H1 (cell line): ENCODE results near the gene PCIF1. TPM values are rescaled to one million over a fixed set of nuclear protein-coding genes. Genes with fewer than 3 reads are reported as not detected.

Experiments used
- CTCF ChIA-PET: fragments of 300-600 bp; sonication (Branson Sonifier 250); formaldehyde crosslinking; loops from one replicate; lab custom pipeline; 2021; ENCODE audit not compliant: partially characterized antibody; lab: Charles Lee
- POLR2A ChIA-PET: fragments of 300-600 bp; sonication (Branson Sonifier 250); formaldehyde crosslinking; loops from one replicate; lab custom pipeline; 2021; ENCODE audit warnings: inconsistent platforms; ENCODE audit not compliant: partially characterized antibody; lab: Charles Lee
- DNase-seq, 2 experiments: peaks; one replicate each; pipeline versions ENCODE4 v3.0.0 to v3.0.0-alpha.2; 2010 to 2022; ENCODE audit warnings: low spot score in 2 of 2, low read depth in 1 of 2, mixed read lengths in 1 of 2
- FAIRE-seq: peaks from 2 replicates; lab custom pipeline; 2011; peaks lifted over from hg19 to GRCh38; lab: Jason Lieb, UNC
- H2AFZ ChIP-seq: 2 replicates; pipeline ENCODE4 v1.8.1; 2012; ENCODE audit warnings: low read length, inconsistent platforms
- H2AK5ac ChIP-seq: 2 replicates; pipeline ENCODE4 v1.6.1; 2013; ENCODE audit warnings: low read depth, low read length
- H2BK120ac ChIP-seq: replicated peaks from 2 replicates; pipeline ENCODE3; 2013; ENCODE audit warnings: low read depth, low read length, inconsistent platforms
- H2BK12ac ChIP-seq: 2 replicates; pipeline ENCODE4 v1.6.1; 2013; ENCODE audit warnings: low read depth, low read length
- H2BK15ac ChIP-seq: 2 replicates; pipeline ENCODE4 v1.6.1; 2013; ENCODE audit warnings: low read length
- H2BK20ac ChIP-seq: 2 replicates; pipeline ENCODE4 v1.6.1; 2013; ENCODE audit warnings: low read length
- H2BK5ac ChIP-seq: 2 replicates; pipeline ENCODE4 v1.6.1; 2013; ENCODE audit warnings: low read depth, low read length
- H3K14ac ChIP-seq: 2 replicates; pipeline ENCODE4 v1.6.1; 2013; ENCODE audit warnings: inconsistent platforms; ENCODE audit not compliant: insufficient read length
- H3K18ac ChIP-seq: 2 replicates; pipeline ENCODE4 v1.6.1; 2013; ENCODE audit warnings: low read length; ENCODE audit errors: extremely low read depth
- H3K23ac ChIP-seq: 2 replicates; pipeline ENCODE4 v1.6.1; 2013; ENCODE audit warnings: inconsistent platforms; ENCODE audit not compliant: insufficient read length
- H3K23me2 ChIP-seq: 2 replicates; pipeline ENCODE4 v1.6.1; 2013; ENCODE audit warnings: low read depth, low read length
- H3K27ac ChIP-seq: 2 replicates; pipeline ENCODE4 v1.6.1; 2011; ENCODE audit warnings: low read depth, low read length, inconsistent platforms
- H3K27me3 ChIP-seq, 4 experiments: replicated peaks in 1 of 4; 1 replicate in 1 of 4; 2 replicates in 3 of 4; pipeline versions ENCODE4 v1.6.1 to v1.8.1; 2011 to 2013; ENCODE audit warnings: low read length in 3 of 4, mild to moderate bottlenecking in 3 of 4, inconsistent platforms in 2 of 4, mixed read lengths in 2 of 4, moderate library complexity in 1 of 4; ENCODE audit not compliant: control insufficient read depth in 3 of 4, insufficient read depth in 3 of 4; ENCODE audit errors: extremely low read depth in 1 of 4
- H3K36me3 ChIP-seq, 4 experiments: 2 replicates each; pipeline versions ENCODE4 v1.6.1 to v1.8.1; 2011 to 2013; ENCODE audit warnings: mild to moderate bottlenecking in 4 of 4, low read length in 3 of 4, moderate library complexity in 2 of 4, control low read depth in 1 of 4, inconsistent platforms in 1 of 4; ENCODE audit not compliant: insufficient read depth in 4 of 4, control insufficient read depth in 2 of 4
- H3K4ac ChIP-seq: replicated peaks from 2 replicates; pipeline ENCODE3; 2013; ENCODE audit warnings: low read length, low read depth, mixed read lengths, inconsistent platforms; ENCODE audit not compliant: insufficient read length
- H3K4me1 ChIP-seq, 4 experiments: replicated peaks in 1 of 4; 1 replicate in 1 of 4; 2 replicates in 3 of 4; pipeline versions ENCODE4 v1.6.1 to v1.8.1; 2011 to 2013; ENCODE audit warnings: low read length in 3 of 4, inconsistent platforms in 2 of 4, mixed read lengths in 1 of 4; ENCODE audit not compliant: insufficient read depth in 4 of 4, control insufficient read depth in 3 of 4
- H3K4me2 ChIP-seq, 2 experiments: 2 replicates each; pipeline versions ENCODE4 v1.6.1 to v1.8.1; 2011 to 2013; ENCODE audit warnings: low read depth in 2 of 2, low read length in 2 of 2, control low read depth in 1 of 2, inconsistent platforms in 1 of 2, mild to moderate bottlenecking in 1 of 2; ENCODE audit not compliant: insufficient read depth in 1 of 2
- H3K4me3 ChIP-seq, 4 experiments: fragments of 200-600, 300-600 bp in 1 of 4; sonication (generic), shearing (Covaris generic), sonication (Bioruptor Twin) in 1 of 4; 2 replicates each; pipeline versions ENCODE4 v1.5.1 to v1.8.1; 2011 to 2016; ENCODE audit warnings: low read length in 4 of 4, low read depth in 3 of 4, control low read depth in 2 of 4, inconsistent platforms in 2 of 4, mild to moderate bottlenecking in 2 of 4, mixed read lengths in 1 of 4, moderate library complexity in 1 of 4; ENCODE audit not compliant: insufficient read depth in 2 of 4; ENCODE audit errors: extremely low read depth in 1 of 4
- H3K56ac ChIP-seq: replicated peaks from 2 replicates; pipeline ENCODE3; 2013; ENCODE audit warnings: low read depth, mild to moderate bottlenecking, mixed read lengths, low read length, inconsistent platforms; ENCODE audit not compliant: insufficient read length
- H3K79me1 ChIP-seq: 2 replicates; pipeline ENCODE4 v1.6.1; 2013; ENCODE audit warnings: low read depth, low read length, control low read depth
- H3K79me2 ChIP-seq, 2 experiments: 2 replicates each; pipeline versions ENCODE4 v1.6.1 to v1.8.1; 2012 to 2013; ENCODE audit warnings: low read length in 2 of 2, mild to moderate bottlenecking in 2 of 2, inconsistent platforms in 1 of 2; ENCODE audit not compliant: insufficient read depth in 2 of 2, control insufficient read depth in 1 of 2
- H3K9ac ChIP-seq, 4 experiments: replicated peaks in 1 of 4; 1 replicate in 1 of 4; 2 replicates in 3 of 4; pipeline versions ENCODE4 v1.6.1 to v1.8.1; 2011 to 2013; ENCODE audit warnings: low read depth in 3 of 4, low read length in 3 of 4, control low read depth in 2 of 4, mild to moderate bottlenecking in 2 of 4, moderate library complexity in 2 of 4, inconsistent platforms in 1 of 4; ENCODE audit errors: extremely low read depth in 1 of 4
- H3K9me3 ChIP-seq, 2 experiments: 2 replicates each; pipeline versions ENCODE4 v1.6.1 to v1.8.1; 2012 to 2013; ENCODE audit warnings: mild to moderate bottlenecking in 2 of 2, moderate library complexity in 2 of 2, control low read depth in 1 of 2, inconsistent platforms in 1 of 2, low read depth in 1 of 2, low read length in 1 of 2, mixed read lengths in 1 of 2; ENCODE audit not compliant: insufficient read depth in 2 of 2
- H4K20me1 ChIP-seq, 2 experiments: replicated peaks in 1 of 2; 2 replicates each; pipeline versions ENCODE3 to v1.8.1; 2011 to 2013; ENCODE audit warnings: inconsistent platforms in 2 of 2, low read length in 2 of 2, mild to moderate bottlenecking in 1 of 2; ENCODE audit not compliant: insufficient read depth in 2 of 2, control insufficient read depth in 1 of 2
- H4K5ac ChIP-seq: 2 replicates; pipeline ENCODE4 v1.6.1; 2013; ENCODE audit warnings: low read length, low read depth, mixed read lengths, inconsistent platforms; ENCODE audit not compliant: insufficient read length
- H4K8ac ChIP-seq: 2 replicates; pipeline ENCODE4 v1.8.0; 2013; ENCODE audit warnings: mild to moderate bottlenecking, moderate library complexity, low read length, inconsistent platforms; ENCODE audit not compliant: insufficient read depth; ENCODE audit errors: extremely low read depth
- H4K91ac ChIP-seq: replicated peaks from 2 replicates; pipeline ENCODE3; 2013; ENCODE audit warnings: low read length, mixed read lengths, inconsistent platforms; ENCODE audit not compliant: insufficient read length
- WGBS, 2 experiments: shearing (Covaris generic) in 1 of 2; methylation state at CpG; one replicate each; pipeline versions ENCODE4 v1.1.6 to v1.1.7; 2013 to 2015; ENCODE audit warnings: low lambda C conversion rate in 2 of 2, mixed read lengths in 2 of 2, inconsistent platforms in 1 of 2, low coverage in 1 of 2, missing lambda C conversion rate in 1 of 2; ENCODE audit not compliant: insufficient replicate concordance in 2 of 2, insufficient coverage in 1 of 2, insufficient read length in 1 of 2; ENCODE audit errors: extremely low coverage in 1 of 2, missing lambda C conversion rate in 1 of 2; 5-methylcytosine and 5-hydroxymethylcytosine counted together
- polyA plus RNA-seq, 7 experiments: library from polyadenylated mRNA; depleted of rRNA in 3 of 7; stranded (reverse) in 5 of 7; unstranded in 2 of 7; fragments of >200 nt in 5 of 7; fragments of 200-250 nt in 2 of 7; gene quantifications; 1 replicate in 5 of 7; 2 replicates in 1 of 7; 4 replicates in 1 of 7; pipeline versions ENCODE4 v1.2.1 to v1.2.3, GENCODE V29; 2011 to 2013; ENCODE audit warnings: missing spikeins in 2 of 7, mixed read lengths in 2 of 7
- total RNA-seq: library from RNA; stranded (reverse); fragmentation: NEBNext Ultra II Directional; extraction: Animal tissue kit (Norgen Biotek cat#: 25700); gene quantifications from 2 replicates; pipeline ENCODE4 v1.2.1, GENCODE V29; 2021
- TF ChIP-seq, protein P1 (sequence below), 3 experiments: IDR thresholded peaks; 1 replicate in 2 of 3; 2 replicates in 1 of 3; pipeline versions ENCODE4 v1.5.1 to v1.6.1; 2011; ENCODE audit warnings: low read length in 3 of 3, mild to moderate bottlenecking in 3 of 3, inconsistent platforms in 2 of 3, low read depth in 1 of 3, moderate library complexity in 1 of 3; ENCODE audit not compliant: insufficient read depth in 1 of 3; ENCODE audit errors: control extremely low read depth in 1 of 3

Gene PCIF1
- total and polyA plus RNA-seq, 2 of the 8 experiments (the other 6 are each of a cell fraction or from before 2014, with no cell fraction given): 30.3 to 30.6 TPM

DNA sequence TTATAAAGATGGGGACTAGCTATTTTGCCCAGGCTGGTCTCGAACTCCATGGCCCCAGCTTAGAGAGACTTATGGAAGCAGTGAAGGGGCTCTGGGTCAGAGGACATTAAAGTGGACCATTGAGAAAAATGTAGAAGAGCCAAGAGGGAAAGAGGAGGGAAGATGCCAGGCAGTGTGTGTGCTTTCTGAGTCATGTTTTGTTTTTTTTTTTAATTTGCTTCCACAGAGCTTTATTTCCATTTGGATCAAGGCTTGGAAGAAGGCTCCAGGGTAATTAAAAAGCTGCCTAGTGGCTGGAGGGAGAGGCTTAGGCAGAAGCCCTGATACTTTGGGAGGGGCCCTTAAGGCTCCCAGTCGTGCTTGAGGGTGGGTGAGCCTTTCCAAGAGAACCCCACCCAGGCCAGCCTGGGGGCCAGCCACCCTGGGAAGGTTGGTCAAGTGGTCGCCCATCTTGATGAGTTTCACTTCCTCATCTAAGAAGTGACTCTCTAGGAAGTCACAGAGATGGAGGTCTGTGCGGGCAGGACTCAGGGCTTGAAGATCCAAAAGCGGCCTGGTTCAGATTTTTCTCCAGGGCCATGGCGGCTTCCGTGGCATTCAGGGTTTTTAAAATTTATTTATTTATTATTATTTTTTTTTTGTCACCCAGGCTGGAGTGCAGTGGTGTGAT, 40.5 kb downstream of the PCIF1 start:
- Histone ChIP-seq H3K23me2 (peaks cover 3% of the 10 kb centered on the region; the same call in 1 of the 2 replicates), H4K91ac (no peak overlapping the region), H4K20me1 (no peaks in the 10 kb centered on the region), H2AFZ (no peak overlapping the region), H3K4me1 (peaks cover 0 to 6% (median 1%) of the 10 kb centered on the region in 4 experiments; a peak in 4 of 7 replicates), H2BK20ac (no peak overlapping the region), H3K4ac (no peak overlapping the region), H3K27ac (no peak overlapping the region), H2BK120ac (no peak overlapping the region), H4K8ac (no peak overlapping the region), H3K14ac (no peak overlapping the region), H3K27me3 (no peaks in the 10 kb centered on the region), H3K18ac (no peak overlapping the region), H3K4me2 (no peak overlapping the region), H3K9me3 (no peaks in the 10 kb centered on the region), H3K23ac (no peak overlapping the region), H2BK15ac (no peak overlapping the region), H2AK5ac (no peak overlapping the region), H4K5ac (no peak overlapping the region), H3K4me3 (no peak overlapping the region), H3K9ac (no peak overlapping the region), H3K36me3 (no peaks in the 10 kb centered on the region), H2BK5ac (no peak overlapping the region), H3K79me2 (no peaks in the 10 kb centered on the region), H3K56ac (no peak overlapping the region), H3K79me1 (no peaks in the 10 kb centered on the region), H2BK12ac (no peak overlapping the region)
- DNase-seq (no peak), FAIRE-seq (no peak)
- CTCF ChIA-PET: interaction anchor here (0.7 to 2.7 kb wide), 8 partner anchors 8 to 120 kb away, joined by 3 to 19 read pairs (median 4); partner anchors contain the start of gene MMP9
- 86% methylated on average over 7 of the region's 7 CpGs; no CpG with 5 or more reads in 1 of the 2 experiments for WGBS, 2 experiments
- POLR2A ChIA-PET: interaction anchor here (1.3 kb wide), 1 partner anchor 12 kb away, joined by 5 read pairs; no protein-coding TSS in a partner anchor
- TF ChIP-seq, protein P1, sequence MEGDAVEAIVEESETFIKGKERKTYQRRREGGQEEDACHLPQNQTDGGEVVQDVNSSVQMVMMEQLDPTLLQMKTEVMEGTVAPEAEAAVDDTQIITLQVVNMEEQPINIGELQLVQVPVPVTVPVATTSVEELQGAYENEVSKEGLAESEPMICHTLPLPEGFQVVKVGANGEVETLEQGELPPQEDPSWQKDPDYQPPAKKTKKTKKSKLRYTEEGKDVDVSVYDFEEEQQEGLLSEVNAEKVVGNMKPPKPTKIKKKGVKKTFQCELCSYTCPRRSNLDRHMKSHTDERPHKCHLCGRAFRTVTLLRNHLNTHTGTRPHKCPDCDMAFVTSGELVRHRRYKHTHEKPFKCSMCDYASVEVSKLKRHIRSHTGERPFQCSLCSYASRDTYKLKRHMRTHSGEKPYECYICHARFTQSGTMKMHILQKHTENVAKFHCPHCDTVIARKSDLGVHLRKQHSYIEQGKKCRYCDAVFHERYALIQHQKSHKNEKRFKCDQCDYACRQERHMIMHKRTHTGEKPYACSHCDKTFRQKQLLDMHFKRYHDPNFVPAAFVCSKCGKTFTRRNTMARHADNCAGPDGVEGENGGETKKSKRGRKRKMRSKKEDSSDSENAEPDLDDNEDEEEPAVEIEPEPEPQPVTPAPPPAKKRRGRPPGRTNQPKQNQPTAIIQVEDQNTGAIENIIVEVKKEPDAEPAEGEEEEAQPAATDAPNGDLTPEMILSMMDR (IDR thresholded peaks at IDR 0.05; ENCODE audit: control extremely low read depth in 1 of 3, insufficient read depth in 1 of 3, low read depth in 1 of 3, low read length in 3 of 3): no peak
